ENCODE results near the gene HTR7.
"Not testable (repeated sequence)": the region's sequence is repeated elsewhere in the genome, so short reads cannot be mapped to it uniquely, and the experiment has no call there.

HTR7 gene

GRCh38 chr10:90884431-90884830, 26.6 kb upstream of the HTR7 start:
- no peak overlapping the region for H3K4me3 ChIP-seq (ENCODE audit: insufficient read depth, low read length, poor library complexity, severe bottlenecking)
- peaks cover 23% of the 10 kb centered on the region; the same call in 1 of the 2 replicates for H3K36me3 ChIP-seq (ENCODE audit: low read length)
- H2AFZ ChIP-seq (ENCODE audit: low read depth, low read length, severe bottlenecking): no peak overlapping the region

GRCh38 chr10:90880059-90880719, 22.4 kb upstream of the HTR7 start:
- not testable (repeated sequence) for H3K4me3 ChIP-seq (ENCODE audit: insufficient read depth, low read length, poor library complexity, severe bottlenecking); H3K9me3 ChIP-seq (ENCODE audit: insufficient read depth, low read length); H3K79me2 ChIP-seq (ENCODE audit: insufficient read depth, low read length); H3K9ac ChIP-seq (ENCODE audit: low read length); H3K27me3 ChIP-seq (ENCODE audit: low read length); H3K4me2 ChIP-seq (ENCODE audit: low read depth, low read length, poor library complexity, severe bottlenecking); H2AFZ ChIP-seq (ENCODE audit: low read depth, low read length, severe bottlenecking); H3F3A ChIP-seq (ENCODE audit: insufficient read depth); H3K27ac ChIP-seq (ENCODE audit: low read depth, low read length); H3K9me2 ChIP-seq (replicated peaks; ENCODE audit: insufficient read depth, low read length); H4K20me1 ChIP-seq (ENCODE audit: low read depth, low read length)
- peaks cover 19% of the 10 kb centered on the region; the same call in 1 of the 2 replicates for H3K36me3 ChIP-seq (ENCODE audit: low read length)
- TF ChIP-seq CTCF (IDR thresholded peaks at IDR 0.05; ENCODE audit: insufficient read depth, low read length, poor library complexity, severe bottlenecking): peak; percentile 18

More at GRCh38 chr10:90884431-90884830, 26.6 kb upstream of the HTR7 start:
- Histone ChIP-seq H3K4me2 (ENCODE audit: low read depth, low read length, poor library complexity, severe bottlenecking) (no peak overlapping the region), H3K27ac (ENCODE audit: low read depth, low read length) (no peak overlapping the region), H3K79me2 (ENCODE audit: insufficient read depth, low read length) (no peaks in the 10 kb centered on the region), H3K27me3 (ENCODE audit: low read length) (no peaks in the 10 kb centered on the region), H3K9ac (ENCODE audit: low read length) (no peak overlapping the region), H3K9me3 (ENCODE audit: insufficient read depth, low read length) (no peaks in the 10 kb centered on the region), H4K20me1 (ENCODE audit: low read depth, low read length) (no peaks in the 10 kb centered on the region), H3F3A (ENCODE audit: insufficient read depth) (no peaks in the 10 kb centered on the region), H3K9me2 (replicated peaks; ENCODE audit: insufficient read depth, low read length) (no peaks in the 10 kb centered on the region)
- no peak for TF ChIP-seq EZH2phosphoT487 (conservative IDR thresholded peaks at IDR 0.05; ENCODE audit: low read length)
- TF ChIP-seq CTCF (IDR thresholded peaks at IDR 0.05; ENCODE audit: insufficient read depth, low read length, poor library complexity, severe bottlenecking): no peak

GRCh38 chr10:90879062-90879461, 21.2 kb upstream of the HTR7 start:
- Histone ChIP-seq H3K9me2 (replicated peaks; ENCODE audit: insufficient read depth, low read length) (no peaks in the 10 kb centered on the region), H3K4me2 (ENCODE audit: low read depth, low read length, poor library complexity, severe bottlenecking) (no peak overlapping the region), H3K79me2 (ENCODE audit: insufficient read depth, low read length) (peaks cover 2% of the 10 kb centered on the region; the same call in 1 of the 2 replicates), H3K27me3 (ENCODE audit: low read length) (no peaks in the 10 kb centered on the region), H3K9ac (ENCODE audit: low read length) (no peak overlapping the region), H3K4me3 (ENCODE audit: insufficient read depth, low read length, poor library complexity, severe bottlenecking) (no peak overlapping the region), H2AFZ (ENCODE audit: low read depth, low read length, severe bottlenecking) (no peak overlapping the region), H4K20me1 (ENCODE audit: low read depth, low read length) (no peaks in the 10 kb centered on the region), H3K36me3 (ENCODE audit: low read length) (peaks cover 15% of the 10 kb centered on the region; the same call in 1 of the 2 replicates), H3K27ac (ENCODE audit: low read depth, low read length) (no peak overlapping the region), H3F3A (ENCODE audit: insufficient read depth) (no peaks in the 10 kb centered on the region), H3K9me3 (ENCODE audit: insufficient read depth, low read length) (no peaks in the 10 kb centered on the region)
- TF ChIP-seq CTCF (IDR thresholded peaks at IDR 0.05; ENCODE audit: insufficient read depth, low read length, poor library complexity, severe bottlenecking) (no peak), EZH2phosphoT487 (conservative IDR thresholded peaks at IDR 0.05; ENCODE audit: low read length) (no peak)

All from SU-DHL-6 (cell line).